HG02642 (cell line): ENCODE data around the gene EIF6.
"Not testable (repeated sequence)": the region's sequence is repeated elsewhere in the genome, so short reads cannot be mapped to it uniquely, and the experiment has no call there.

Experiments used
- ATAC-seq: cut with Tn5 transposase; IDR thresholded peaks from one replicate; pipeline ENCODE4 v1.9.1; 2021; ENCODE audit warnings: mild to moderate bottlenecking; ENCODE audit not compliant: unreplicated experiment, poor library complexity

Gene EIF6

DNA sequence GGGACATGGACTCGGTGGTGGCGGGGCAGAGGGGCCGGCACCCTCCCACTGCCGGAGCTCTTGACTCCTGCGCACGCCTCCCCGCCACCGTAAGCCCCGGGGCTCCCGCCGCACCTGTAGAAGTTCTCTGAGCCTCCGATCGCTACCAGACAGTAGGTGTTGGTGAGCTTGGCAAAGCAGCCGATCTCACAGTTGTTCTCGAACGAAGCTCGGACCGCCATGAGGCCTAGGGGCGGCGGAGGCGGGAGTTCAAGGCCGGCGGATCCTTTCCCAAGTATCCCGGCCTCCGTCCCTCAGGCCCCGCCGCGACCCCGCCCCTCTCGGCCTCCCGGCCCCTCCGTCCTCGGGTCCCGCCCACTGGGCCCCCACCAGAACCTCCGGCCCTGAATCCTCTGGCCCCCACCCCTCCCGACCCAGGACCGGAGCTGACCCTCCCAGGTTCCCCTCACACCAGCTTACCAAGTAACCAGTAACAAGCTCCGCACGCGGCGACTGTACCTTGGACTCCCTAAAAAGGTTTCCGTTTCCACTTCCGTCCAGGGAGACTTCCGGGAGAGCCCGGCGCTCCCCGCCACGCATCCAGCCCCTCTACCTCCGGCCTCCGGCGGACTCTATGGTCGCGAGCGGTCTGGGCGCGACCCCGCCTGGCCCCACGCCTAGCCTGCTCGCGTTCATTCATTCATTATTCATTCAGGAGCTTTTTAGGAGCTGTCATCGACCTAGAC lies at the start of gene EIF6:
TSS of gene EIF6 (minus strand) at position 506 of the 725 bp plus-strand sequence. CDS start at position 221, 285 bp downstream.
- ATAC-seq: peak; percentile 78

DNA sequence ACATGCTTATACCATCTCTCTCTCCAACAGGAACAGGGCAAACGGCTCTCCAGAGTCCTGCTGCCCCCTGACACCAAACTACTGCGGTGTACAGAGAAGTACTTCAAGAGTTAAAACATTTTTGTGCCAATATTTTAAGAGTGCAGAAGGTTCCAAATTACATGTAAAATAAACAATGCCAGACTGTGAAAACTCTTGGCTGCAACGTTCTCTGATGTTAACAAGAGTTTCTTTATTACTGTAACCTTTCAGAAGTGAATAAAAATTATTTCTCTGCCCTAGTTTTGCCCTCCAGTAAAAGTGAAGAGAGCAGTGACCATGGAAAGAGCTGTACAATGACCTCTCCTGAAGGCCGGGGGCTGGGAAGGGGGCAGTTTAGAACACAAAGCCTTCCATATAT lies 49.0 kb upstream of the EIF6 start:
- no peak for ATAC-seq

DNA sequence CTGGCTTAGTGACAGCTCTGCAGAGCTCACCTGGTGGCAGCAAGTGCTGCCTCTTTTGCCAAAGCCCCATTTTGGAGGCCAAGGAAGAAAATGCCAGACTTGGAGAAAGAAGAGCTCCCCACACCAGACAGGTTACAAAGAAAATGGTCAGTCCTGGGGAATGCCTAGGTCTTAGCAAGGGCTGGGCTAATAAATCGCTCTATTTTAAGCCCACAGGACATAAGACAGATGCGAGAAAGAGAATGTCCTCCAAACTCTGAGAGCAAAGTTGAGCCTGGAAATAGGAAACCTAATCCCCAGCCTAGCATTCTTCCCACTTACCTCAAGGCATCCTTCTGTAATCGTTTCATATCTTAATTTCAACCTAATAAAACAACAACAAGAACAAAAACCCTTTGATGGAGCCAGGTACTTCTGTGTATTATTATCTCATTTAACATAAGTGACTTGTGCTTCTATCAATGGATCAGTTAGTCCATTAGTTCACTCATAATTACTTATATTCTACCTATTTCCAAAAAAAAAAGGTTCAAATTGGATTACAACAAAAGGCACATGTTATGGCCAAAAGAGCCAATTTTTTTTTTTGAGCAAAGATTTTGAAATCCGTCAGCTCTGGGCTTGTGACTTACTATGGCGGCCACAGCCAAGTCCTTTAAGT lies 48.1 kb upstream of the EIF6 start:
- no peak for ATAC-seq

DNA sequence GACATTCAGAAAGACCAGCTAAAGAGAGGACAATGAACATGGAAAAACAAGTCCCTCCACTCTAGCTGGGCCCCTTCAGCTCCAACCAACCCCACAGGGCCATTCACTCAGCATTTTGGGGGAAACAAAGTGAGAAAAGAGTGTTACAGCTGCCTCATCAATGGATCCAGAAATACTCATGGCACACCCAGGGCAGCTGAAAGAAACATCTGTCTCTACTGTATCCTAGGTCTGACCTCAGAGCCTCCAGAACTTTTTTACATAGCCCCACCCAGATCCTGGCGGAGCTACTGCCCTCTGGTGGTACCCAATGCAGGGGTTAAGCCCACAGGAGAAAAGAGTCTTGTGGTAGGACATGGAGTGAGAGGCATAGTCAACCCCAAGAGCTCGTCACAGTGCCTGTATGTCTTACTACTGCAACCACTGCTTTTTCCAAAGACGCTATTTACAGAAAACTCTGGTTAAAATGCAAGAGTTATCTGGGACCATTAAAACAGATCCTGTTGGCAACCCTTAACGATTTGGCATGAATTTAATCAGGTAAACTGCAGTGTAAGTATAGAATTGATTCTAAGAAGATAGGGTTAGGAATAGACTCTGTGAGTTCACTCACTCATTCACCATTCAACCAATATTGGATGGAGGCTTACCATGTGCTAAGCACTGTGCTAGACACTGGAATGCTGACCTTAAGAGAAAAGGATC lies 45.0 kb upstream of the EIF6 start:
- no peak for ATAC-seq

DNA sequence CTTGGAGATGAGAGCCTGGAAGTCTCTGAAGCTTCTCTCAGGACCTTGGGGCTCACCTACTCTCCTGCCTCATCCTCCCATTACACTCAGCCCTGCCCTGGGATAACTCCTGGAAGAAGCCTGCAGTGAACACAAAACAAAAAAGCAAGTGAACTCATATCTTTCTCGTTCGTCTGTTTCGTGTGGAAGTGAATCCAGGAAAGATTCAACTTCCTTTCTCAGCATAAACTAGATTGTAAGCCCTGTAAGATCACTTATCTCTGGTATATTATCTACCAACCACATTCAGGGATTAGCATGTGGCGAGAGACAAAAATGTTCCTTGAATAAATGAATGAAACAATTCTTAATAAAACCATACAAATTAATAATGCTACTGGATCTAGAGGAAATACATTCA lies 44.1 kb upstream of the EIF6 start:
- no peak for ATAC-seq

DNA sequence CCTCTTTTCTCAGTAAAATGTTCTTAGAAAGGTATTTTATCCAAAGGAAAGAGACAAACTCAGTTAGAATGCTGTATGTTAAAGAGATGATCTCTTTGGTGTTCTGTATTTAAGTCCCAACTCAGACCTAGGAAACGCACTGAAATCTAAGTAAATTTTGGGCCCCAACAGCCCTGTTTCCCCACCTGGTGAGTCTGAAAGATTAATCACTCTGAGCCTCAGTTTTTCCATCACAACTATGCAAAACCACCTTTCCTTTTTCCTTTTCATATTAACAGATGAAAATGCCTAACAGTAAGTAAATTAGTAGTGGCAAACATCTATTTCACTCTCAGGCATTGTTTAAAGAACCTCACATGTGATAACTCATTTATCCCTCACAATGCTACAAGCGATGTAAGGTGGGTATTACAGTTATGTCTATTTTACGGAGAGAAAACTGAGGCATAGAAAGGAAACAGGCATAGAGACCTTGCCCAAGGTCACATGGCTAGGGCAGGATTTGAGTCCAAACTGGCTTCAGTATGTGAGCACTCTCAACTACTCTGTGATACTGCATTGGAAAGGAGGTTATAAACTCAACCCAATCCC lies 43.6 kb upstream of the EIF6 start:
- ATAC-seq: no peak

DNA sequence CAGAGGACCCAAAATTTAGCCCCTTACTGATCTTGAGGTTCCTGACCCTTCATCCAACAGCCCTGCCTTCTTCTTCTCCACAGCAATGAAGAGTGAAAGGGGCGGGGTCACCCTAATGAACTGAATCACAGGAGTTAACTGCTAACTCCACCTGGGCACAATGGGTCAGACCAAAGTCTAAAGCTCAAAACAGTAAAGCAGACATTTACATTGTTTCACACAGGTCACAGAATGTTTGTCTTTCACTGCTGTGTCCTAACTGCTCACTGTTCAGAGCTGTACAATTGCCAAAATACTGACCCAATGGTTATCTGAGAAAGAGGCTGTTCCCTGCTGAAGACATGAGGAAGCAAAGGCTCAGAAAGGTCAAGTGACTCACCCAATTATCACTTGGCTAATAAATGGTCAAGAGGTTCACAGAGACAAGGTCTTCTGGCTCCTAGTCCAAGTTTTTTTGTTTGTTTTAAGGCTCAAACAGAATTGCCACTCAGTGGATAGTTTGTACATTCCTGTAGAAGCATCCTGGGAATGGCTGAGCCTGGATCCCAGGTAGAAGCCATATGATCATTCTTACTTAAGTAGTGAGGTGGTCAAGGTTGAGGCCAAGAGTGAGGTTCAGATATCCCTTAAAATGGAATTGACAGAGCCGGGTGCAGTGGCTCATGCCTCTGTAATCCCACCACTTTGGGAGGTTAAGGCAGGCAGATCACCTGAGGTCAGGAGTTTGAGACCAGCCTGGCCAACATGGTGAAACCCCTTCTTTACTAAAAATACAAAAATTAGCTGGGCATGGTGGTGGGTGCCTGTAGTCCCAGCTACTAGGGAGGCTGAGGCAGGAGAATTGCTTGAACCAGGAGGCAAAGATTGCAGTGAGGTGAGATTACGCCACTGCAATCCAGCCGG lies 42.8 kb upstream of the EIF6 start:
- no peak for ATAC-seq

DNA sequence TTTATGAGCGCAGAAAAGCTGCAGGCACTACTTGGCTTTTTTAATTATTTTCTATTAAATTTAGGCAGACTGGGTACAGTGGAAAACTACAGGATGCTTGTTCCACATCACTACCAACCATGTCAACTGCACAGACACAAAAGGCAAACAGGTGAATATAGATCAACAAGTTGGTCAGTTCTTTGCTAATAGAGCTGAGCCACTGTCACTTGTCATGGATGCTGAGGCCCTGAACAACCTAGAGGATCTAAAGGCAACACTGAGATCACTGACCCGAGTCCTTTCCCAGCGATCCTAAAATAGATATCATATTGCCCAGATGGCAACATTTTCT lies 42.1 kb upstream of the EIF6 start:
- ATAC-seq: no peak

DNA sequence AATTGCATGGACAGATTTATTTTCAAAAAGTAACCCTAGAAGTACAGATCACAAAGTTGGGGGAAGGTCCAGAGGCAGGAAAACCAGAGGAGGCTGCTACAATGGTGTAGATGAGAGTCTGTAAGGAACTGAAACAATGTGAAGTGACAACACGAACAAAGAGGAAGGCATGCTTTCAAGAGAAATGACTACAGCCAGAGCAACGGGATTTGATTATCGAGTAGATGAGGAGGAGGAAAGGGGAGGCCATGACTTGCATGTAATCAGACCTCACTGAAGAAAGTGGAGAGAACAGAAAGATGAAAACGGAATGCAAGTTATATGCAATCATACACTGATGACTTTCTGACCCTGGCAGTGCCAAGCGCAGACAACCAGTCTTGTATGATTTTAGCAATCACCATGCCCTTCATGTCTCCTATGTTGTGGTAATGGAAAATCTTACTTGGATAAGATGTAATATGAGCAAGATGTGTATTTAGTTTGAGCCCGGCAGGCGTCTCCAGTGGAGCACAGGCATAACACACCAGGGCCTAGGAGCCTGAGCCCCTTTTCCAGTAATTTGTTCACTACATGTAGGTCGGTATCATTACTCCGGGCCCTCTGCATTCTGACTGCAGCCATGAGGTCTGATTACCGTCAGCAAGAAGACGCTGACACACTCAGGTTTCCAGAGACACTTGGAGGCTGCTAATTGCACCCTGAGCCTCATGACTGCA lies 41.6 kb upstream of the EIF6 start:
- no peak for ATAC-seq

DNA sequence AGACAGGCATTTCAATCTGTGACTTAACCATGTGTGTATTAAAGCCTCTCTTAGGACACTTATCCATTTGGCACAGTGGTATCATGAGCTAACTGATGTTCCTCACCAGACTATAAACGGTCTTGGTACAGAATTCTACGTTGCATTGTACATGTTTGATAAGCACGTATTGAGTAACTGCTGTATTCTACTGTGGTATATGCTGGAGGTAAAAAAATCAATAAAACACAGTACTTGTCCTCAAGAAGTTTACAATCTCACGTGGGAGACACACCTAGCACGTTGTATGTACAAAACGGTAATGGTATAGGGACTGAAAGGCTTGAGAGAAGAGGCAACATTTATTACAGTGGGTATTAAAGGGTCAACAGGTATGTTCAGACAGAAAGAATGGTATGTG lies 40.8 kb upstream of the EIF6 start:
- no peak for ATAC-seq

DNA sequence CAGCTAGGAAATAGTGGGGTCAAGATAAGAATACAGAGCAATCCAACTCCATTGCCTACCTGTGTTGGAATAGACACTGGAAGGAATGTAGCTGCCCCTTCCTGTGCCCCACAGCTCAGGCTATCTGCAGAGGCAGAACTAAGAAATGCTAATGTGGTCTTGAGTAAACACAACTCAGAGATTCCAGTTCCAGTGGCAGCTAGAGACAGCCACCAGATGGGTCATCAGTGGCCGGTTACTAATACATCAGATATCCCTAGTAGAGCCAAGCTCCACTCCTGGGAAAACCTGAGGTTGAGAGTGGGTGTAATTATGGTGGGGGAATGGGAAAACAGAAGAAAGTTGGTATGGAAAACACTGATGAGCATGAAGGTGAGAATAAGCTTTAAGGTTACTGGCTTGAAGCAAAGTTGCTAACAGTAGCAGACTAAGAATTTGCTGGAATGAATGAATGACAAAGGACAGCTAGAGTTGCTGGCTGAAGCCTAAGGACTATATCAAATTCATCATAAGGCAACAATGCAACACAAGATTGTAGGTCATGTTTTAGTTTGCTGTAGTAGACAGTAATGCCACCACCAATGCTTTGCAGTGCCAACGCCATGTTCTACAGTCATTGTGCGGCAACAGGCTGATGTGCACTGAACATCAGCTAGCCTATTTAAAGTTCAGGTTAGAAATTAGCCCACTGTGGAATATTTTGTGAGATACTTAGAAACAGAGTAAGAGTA lies 36.0 kb upstream of the EIF6 start:
- ATAC-seq: no peak

DNA sequence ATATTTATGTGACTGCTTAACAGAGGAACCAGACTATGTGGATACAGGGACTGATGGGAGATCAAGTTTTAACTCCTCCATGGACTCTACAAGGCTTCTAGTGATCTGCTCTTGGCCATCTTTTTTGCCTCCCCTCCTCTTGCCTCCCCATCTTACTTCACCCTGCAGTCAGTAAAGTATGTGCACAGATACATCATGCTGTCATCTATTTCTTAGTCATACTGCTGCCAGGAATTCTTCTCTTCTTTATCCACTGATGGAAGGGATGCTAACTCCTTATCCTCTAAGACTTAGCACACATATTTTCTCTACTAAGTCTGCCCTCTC lies 35.3 kb upstream of the EIF6 start:
- ATAC-seq: no peak

DNA sequence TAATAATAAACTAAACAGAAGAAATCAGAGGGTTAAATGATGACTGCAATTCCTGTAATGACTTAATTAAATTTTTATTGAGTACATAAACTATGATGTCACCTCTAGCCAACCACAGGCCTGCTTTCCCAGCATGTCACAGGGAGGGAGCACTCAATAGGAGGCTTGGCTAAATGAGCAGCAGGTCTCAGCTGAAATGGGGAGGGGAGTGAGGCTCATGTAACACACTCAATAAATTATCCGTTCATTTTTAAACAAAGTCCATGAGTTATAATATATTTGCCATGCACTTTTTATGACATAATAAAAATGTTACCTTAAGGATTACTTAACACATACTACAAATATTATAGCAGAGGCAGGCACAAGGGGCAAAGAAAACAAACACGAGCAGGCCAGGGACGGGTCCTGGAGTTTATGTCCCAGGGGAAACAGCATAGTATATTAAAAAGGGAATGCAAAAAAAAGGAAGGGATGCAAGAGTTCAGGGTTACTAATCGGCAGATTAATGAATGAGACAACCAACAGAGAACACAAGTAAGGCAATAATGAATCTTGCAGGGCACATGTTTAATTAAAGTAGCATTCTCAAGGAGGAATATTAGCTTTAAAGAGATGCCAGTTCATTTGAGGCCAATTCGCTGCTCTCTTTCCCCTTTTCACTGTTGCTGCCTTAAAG lies 34.8 kb upstream of the EIF6 start:
- no peak for ATAC-seq

DNA sequence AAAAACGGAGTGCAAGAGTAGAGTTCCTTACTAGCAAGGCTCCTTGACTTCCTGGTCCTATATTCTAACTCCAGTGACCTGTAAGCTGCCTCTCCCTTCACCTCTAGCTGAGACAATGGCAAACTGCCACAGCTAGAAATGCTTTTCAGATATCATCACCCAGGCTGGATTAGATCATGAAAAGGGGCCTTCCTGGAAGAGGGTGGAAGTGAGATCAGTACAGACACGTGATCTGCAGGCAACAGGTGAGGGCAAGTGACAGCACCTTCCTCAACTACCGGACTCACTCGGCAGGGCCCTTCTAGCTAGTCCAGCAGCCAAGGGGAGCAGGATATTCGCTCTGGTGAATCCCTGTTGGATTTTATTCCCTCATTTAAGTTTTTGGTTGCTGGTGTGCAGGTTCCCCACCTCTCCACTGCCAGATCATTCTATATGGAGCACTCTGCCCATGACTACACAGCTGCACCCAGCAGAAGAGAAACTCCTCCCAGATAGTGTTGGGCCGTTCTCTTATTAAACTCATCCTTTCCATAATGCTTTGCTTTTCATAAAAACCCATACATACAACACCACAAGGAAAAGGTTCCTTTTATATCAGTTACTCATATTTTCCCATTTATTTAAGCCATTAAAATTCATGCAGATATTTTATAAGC lies 34.1 kb upstream of the EIF6 start:
- no peak for ATAC-seq

DNA sequence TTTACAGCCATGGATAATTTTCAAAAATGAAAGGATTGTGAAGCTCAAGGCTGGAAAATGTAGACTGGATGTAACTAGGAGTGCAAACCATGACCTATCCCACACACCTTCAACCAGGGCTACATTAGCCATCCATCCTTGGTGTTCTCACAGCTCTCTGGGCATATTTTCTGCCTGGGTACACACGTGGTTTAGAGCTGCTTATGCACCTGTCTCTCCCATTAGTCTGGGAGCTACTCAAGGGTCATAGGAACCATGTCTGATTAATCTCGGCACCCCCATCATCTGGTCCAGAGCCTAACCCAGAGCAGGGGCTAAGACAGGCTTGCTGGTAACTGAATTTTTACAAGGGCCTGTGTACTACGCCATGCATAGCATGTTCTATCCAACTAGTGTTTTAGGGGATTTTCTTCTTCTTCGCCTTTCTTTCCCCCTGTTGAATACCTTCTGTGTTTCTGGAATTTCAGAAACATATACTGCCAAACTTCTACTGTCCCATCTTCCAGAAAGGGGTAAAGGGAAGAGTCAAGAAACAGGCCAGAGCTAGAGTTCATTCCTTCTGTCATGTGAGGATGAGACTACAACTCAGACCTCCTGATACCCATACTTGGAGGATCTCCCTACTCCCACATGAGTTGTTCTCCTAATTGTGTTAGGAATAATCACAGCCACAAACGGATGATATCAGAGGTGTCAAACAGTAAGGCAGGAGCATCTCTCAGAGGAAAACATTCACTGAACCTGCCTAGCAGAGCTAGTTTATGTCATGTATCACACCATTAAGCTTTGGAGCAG lies 33.0 kb upstream of the EIF6 start:
- no peak for ATAC-seq

DNA sequence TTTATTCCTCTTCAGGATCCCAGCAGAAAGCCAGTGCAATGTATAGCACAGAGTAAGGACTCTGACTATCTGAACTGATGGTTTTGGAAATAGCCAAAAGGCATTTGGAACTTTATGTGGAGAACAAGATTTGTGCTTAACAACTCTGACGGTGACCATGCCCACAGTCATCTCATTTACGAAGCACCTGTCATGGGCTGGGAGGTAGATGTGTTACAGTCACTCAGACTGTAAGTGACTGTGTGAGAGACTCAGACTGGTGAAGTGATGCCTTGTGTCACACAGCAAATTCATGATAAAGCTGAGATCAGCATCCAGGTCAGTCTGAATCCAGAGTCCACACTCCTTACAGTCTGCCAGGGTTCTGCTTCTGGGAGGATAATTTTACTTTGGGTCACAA lies 31.5 kb upstream of the EIF6 start:
- no peak for ATAC-seq

DNA sequence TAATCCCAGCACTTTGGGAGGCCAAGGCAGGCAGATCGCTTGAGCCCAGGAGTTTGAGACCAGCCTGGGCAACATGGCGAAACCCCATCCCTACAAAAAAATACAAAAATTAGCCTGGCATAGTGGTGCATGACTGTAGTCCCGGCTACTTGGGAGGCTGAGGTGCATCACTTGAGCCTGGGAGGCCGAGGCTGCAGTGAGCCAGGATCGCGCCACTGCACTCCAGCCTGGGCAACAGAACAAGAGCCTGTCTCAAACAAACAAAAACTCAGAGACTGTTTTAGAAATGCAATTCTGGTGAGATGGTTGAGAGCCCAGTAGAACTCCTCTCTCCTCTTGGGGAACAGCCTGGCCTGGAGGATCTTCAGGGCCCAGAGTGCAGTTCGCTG lies 31.1 kb upstream of the EIF6 start:
- ATAC-seq: not testable (repeated sequence)
